H9 (cell line): ENCODE data around the gene GTF3C5. TPM values are rescaled to one million over a fixed set of nuclear protein-coding genes. Genes with fewer than 3 reads are reported as not detected.

Experiments used
- DNase-seq: peaks from one replicate; pipeline ENCODE4 v3.0.0-alpha.2; 2017
- H2AFZ ChIP-seq: one replicate; pipeline ENCODE4 v1.6.1; 2013; ENCODE audit warnings: mild to moderate bottlenecking, low read length, control low read depth, moderate library complexity
- H2AK5ac ChIP-seq: 2 replicates; pipeline ENCODE4 v1.6.1; 2013; ENCODE audit warnings: low read length, control low read depth, mixed read lengths; ENCODE audit not compliant: insufficient read length
- H2BK120ac ChIP-seq: one replicate; pipeline ENCODE4 v1.6.1; 2013; ENCODE audit warnings: low read depth, mild to moderate bottlenecking, low read length, control low read depth, inconsistent platforms; ENCODE audit not compliant: poor library complexity, severe bottlenecking
- H2BK12ac ChIP-seq: 2 replicates; pipeline ENCODE4 v1.6.1; 2013; ENCODE audit warnings: low read length, control low read depth, mixed read lengths, low read depth; ENCODE audit not compliant: insufficient read length
- H2BK15ac ChIP-seq: 2 replicates; pipeline ENCODE4 v1.6.1; 2013; ENCODE audit warnings: low read depth, low read length, control low read depth
- H2BK20ac ChIP-seq: one replicate; pipeline ENCODE4 v1.6.1; 2013; ENCODE audit warnings: low read depth, mild to moderate bottlenecking, low read length, control low read depth, inconsistent platforms; ENCODE audit not compliant: poor library complexity, severe bottlenecking
- H2BK5ac ChIP-seq: 2 replicates; pipeline ENCODE4 v1.6.1; 2013; ENCODE audit warnings: low read length, control low read depth, mixed read lengths; ENCODE audit not compliant: insufficient read length
- H3K14ac ChIP-seq: 2 replicates; pipeline ENCODE4 v1.6.1; 2013; ENCODE audit warnings: low read length, control low read depth; ENCODE audit not compliant: insufficient read depth
- H3K18ac ChIP-seq: 2 replicates; pipeline ENCODE4 v1.6.1; 2013; ENCODE audit warnings: low read depth, mild to moderate bottlenecking, mixed read lengths, low read length, control low read depth; ENCODE audit not compliant: insufficient read length
- H3K23ac ChIP-seq: 2 replicates; pipeline ENCODE4 v1.6.1; 2013; ENCODE audit warnings: low read length, control low read depth, mixed read lengths, low read depth; ENCODE audit not compliant: insufficient read length
- H3K23me2 ChIP-seq: 2 replicates; pipeline ENCODE4 v1.6.1; 2013; ENCODE audit warnings: low read depth, mild to moderate bottlenecking, mixed read lengths, low read length, control low read depth; ENCODE audit not compliant: insufficient read length, poor library complexity, severe bottlenecking
- H3K27ac ChIP-seq: 2 replicates; pipeline ENCODE4 v1.5.1; 2013; ENCODE audit warnings: low read length, control low read depth, mixed read lengths, low read depth; ENCODE audit not compliant: insufficient read length
- H3K27me3 ChIP-seq: 2 replicates; pipeline ENCODE4 v1.6.1; 2013; ENCODE audit warnings: low read length, control low read depth, inconsistent platforms; ENCODE audit not compliant: insufficient read depth
- H3K4ac ChIP-seq: 2 replicates; pipeline ENCODE4 v1.6.1; 2013; ENCODE audit warnings: low read depth, mild to moderate bottlenecking, control low read depth, inconsistent platforms, low read length, moderate library complexity
- H3K4me1 ChIP-seq: 2 replicates; pipeline ENCODE4 v1.6.1; 2013; ENCODE audit warnings: low read length, control low read depth, inconsistent platforms; ENCODE audit not compliant: insufficient read depth
- H3K4me2 ChIP-seq: 2 replicates; pipeline ENCODE4 v1.6.1; 2013; ENCODE audit warnings: low read length, control low read depth, mixed read lengths; ENCODE audit not compliant: insufficient read length, insufficient read depth
- H3K56ac ChIP-seq: 2 replicates; pipeline ENCODE4 v1.6.1; 2013; ENCODE audit warnings: low read depth, mild to moderate bottlenecking, mixed read lengths, low read length, control low read depth; ENCODE audit not compliant: insufficient read length
- H3K79me1 ChIP-seq: 2 replicates; pipeline ENCODE4 v1.6.1; 2013; ENCODE audit warnings: low read depth, mild to moderate bottlenecking, moderate library complexity, low read length, control low read depth, inconsistent platforms; ENCODE audit not compliant: insufficient read depth, poor library complexity, severe bottlenecking
- H3K79me2 ChIP-seq: 2 replicates; pipeline ENCODE4 v1.6.1; 2013; ENCODE audit warnings: low read length, control low read depth, inconsistent platforms; ENCODE audit not compliant: insufficient read depth
- H3K9ac ChIP-seq: 2 replicates; pipeline ENCODE4 v1.6.1; 2013; ENCODE audit warnings: low read length, control low read depth, mixed read lengths; ENCODE audit not compliant: insufficient read length; ENCODE audit errors: extremely low read depth
- H3K9me3 ChIP-seq: one replicate; pipeline ENCODE4 v1.6.1; 2013; ENCODE audit warnings: low read depth, low read length, inconsistent platforms; ENCODE audit not compliant: control insufficient read depth
- H3T11ph ChIP-seq: one replicate; pipeline ENCODE4 v1.6.1; 2013; ENCODE audit warnings: mild to moderate bottlenecking, low read length, control low read depth, inconsistent platforms
- H4K20me1 ChIP-seq: one replicate; pipeline ENCODE4 v1.6.1; 2013; ENCODE audit not compliant: control insufficient read depth, insufficient read length, insufficient read depth
- H4K5ac ChIP-seq: 2 replicates; pipeline ENCODE4 v1.6.1; 2013; ENCODE audit warnings: low read depth, mild to moderate bottlenecking, mixed read lengths, low read length, control low read depth; ENCODE audit not compliant: insufficient read length
- H4K8ac ChIP-seq: replicated peaks from 2 replicates; pipeline ENCODE4 v1.6.1; 2013; ENCODE audit warnings: low read length, control low read depth, mixed read lengths, low read depth; ENCODE audit not compliant: insufficient read length
- H4K91ac ChIP-seq: 2 replicates; pipeline ENCODE4 v1.6.1; 2013; ENCODE audit warnings: low read depth, mild to moderate bottlenecking, moderate library complexity, mixed read lengths, low read length, control low read depth; ENCODE audit not compliant: insufficient read length
- H3K27ac Mint-ChIP-seq, 3 experiments: 2 replicates in 2 of 3; 3 replicates in 1 of 3; pipeline ENCODE4 v1.8.0; 2020 to 2021; ENCODE audit warnings: mixed read lengths in 3 of 3, mild to moderate bottlenecking in 1 of 3, moderate library complexity in 1 of 3
- H3K27me3 Mint-ChIP-seq: 2 replicates; pipeline ENCODE4 v1.8.0; 2021; ENCODE audit warnings: low read depth, mild to moderate bottlenecking, moderate library complexity, mixed read lengths
- H3K36me3 Mint-ChIP-seq, 3 experiments: 2 replicates in 2 of 3; 3 replicates in 1 of 3; pipeline ENCODE4 v1.8.0; 2020 to 2021; ENCODE audit warnings: low read depth in 3 of 3, mixed read lengths in 3 of 3; ENCODE audit not compliant: insufficient read depth in 1 of 3
- H3K4me1 Mint-ChIP-seq, 2 experiments: 2 replicates each; pipeline ENCODE4 v1.8.0; 2020; ENCODE audit warnings: mixed read lengths in 2 of 2
- H3K4me3 Mint-ChIP-seq, 2 experiments: 2 replicates in 1 of 2; 3 replicates in 1 of 2; pipeline ENCODE4 v1.8.0; 2020 to 2021; ENCODE audit warnings: mild to moderate bottlenecking in 2 of 2, mixed read lengths in 2 of 2, moderate library complexity in 1 of 2
- H3K9me3 Mint-ChIP-seq, 2 experiments: 2 replicates in 1 of 2; 3 replicates in 1 of 2; pipeline ENCODE4 v1.8.0; 2020; ENCODE audit warnings: mild to moderate bottlenecking in 2 of 2, mixed read lengths in 2 of 2, moderate library complexity in 1 of 2
- WGBS: extraction: QIAGEN DNeasy Blood & Tissue Kit; methylation state at CpG from one replicate; pipeline ENCODE4 v1.1.7; 2013; ENCODE audit warnings: missing lambda C conversion rate, low lambda C conversion rate, mixed read lengths; ENCODE audit not compliant: insufficient read length; ENCODE audit errors: extremely low coverage; 5-methylcytosine and 5-hydroxymethylcytosine counted together
- total RNA-seq: library from RNA; stranded (reverse); gene quantifications from 2 replicates; pipeline ENCODE4 v1.2.1, GENCODE V29; 2021
- TF ChIP-seq, protein P1 (sequence below): fragments of 200-600 bp; sonication (generic); conservative IDR thresholded peaks from 3 replicates; pipeline ENCODE4 v1.8.0; 2021; ENCODE audit warnings: antibody characterized with exemption, mild to moderate bottlenecking

The GTF3C5 gene
- total RNA-seq, 1 experiment from 2014 or later: 88.9 TPM

DNA sequence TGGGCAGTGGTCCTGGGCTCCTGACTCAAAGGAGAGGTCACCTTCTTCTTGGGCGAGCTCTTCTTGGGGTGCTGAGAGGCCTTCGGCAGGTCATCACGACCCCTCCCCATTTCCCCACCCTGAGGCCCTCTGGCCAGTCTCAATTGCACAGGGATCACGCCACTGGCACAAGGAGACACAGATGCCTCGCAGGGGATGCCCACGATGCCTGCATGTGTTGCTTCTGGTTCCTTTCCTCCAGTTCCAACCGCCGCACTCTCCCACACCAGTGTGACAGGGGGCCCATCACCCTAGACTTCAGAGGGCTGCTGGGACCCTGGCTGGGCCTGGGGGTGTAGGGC lies 32.3 kb downstream of the GTF3C5 start:
- TF ChIP-seq, protein P1, sequence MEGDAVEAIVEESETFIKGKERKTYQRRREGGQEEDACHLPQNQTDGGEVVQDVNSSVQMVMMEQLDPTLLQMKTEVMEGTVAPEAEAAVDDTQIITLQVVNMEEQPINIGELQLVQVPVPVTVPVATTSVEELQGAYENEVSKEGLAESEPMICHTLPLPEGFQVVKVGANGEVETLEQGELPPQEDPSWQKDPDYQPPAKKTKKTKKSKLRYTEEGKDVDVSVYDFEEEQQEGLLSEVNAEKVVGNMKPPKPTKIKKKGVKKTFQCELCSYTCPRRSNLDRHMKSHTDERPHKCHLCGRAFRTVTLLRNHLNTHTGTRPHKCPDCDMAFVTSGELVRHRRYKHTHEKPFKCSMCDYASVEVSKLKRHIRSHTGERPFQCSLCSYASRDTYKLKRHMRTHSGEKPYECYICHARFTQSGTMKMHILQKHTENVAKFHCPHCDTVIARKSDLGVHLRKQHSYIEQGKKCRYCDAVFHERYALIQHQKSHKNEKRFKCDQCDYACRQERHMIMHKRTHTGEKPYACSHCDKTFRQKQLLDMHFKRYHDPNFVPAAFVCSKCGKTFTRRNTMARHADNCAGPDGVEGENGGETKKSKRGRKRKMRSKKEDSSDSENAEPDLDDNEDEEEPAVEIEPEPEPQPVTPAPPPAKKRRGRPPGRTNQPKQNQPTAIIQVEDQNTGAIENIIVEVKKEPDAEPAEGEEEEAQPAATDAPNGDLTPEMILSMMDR: no peak
- no peaks in the 10 kb centered on the region for H3K79me2 ChIP-seq
- H2AK5ac ChIP-seq: no peak overlapping the region
- H3K56ac ChIP-seq: no peak overlapping the region
- no peak overlapping the region for H3K27ac ChIP-seq
- Mint-ChIP-seq H3K27me3 (no peaks in the 10 kb centered on the region), H3K4me3 (no peak overlapping the region), H3K9me3 (no peaks in the 10 kb centered on the region), H3K4me1 (peaks cover 28 to 29% of the 10 kb centered on the region in 2 experiments), H3K27ac (no peak overlapping the region), H3K36me3 (peaks cover 5 to 10% (median 5%) of the 10 kb centered on the region in 3 experiments; a peak in 6 of 7 replicates)
- no peak overlapping the region for H3K4me2 ChIP-seq
- no peak overlapping the region for H3T11ph ChIP-seq
- no peaks in the 10 kb centered on the region for H3K23me2 ChIP-seq
- no peak overlapping the region for H2BK12ac ChIP-seq
- no peak overlapping the region for H2AFZ ChIP-seq
- no peak overlapping the region for H3K18ac ChIP-seq
- no peaks in the 10 kb centered on the region for H3K9me3 ChIP-seq
- no peak overlapping the region for H4K91ac ChIP-seq
- H4K8ac ChIP-seq: no peak overlapping the region
- H4K20me1 ChIP-seq: peaks cover 3% of the 10 kb centered on the region
- H3K4me1 ChIP-seq: peaks cover 2% of the 10 kb centered on the region; the same call in 1 of the 2 replicates
- no peak overlapping the region for H2BK15ac ChIP-seq
- H3K23ac ChIP-seq: no peak overlapping the region
- H3K14ac ChIP-seq: no peak overlapping the region
- H4K5ac ChIP-seq: no peak overlapping the region
- H2BK5ac ChIP-seq: no peak overlapping the region
- H3K27me3 ChIP-seq: no peaks in the 10 kb centered on the region
- H3K79me1 ChIP-seq: no peaks in the 10 kb centered on the region
- WGBS: no CpG with 5 or more reads among the region's 8 CpGs
- no peak overlapping the region for H3K9ac ChIP-seq
- no peak overlapping the region for H2BK20ac ChIP-seq
- DNase-seq: no peak
- no peak overlapping the region for H2BK120ac ChIP-seq
- no peak overlapping the region for H3K4ac ChIP-seq
